K562 (cell line): Measurements from ENCODE around the gene RPP14.

Experiments
- EHMT2 ChIP-seq: fragments of 450-650 bp; IDR thresholded peaks from 2 replicates; pipeline ENCODE4 v1.6.1; 2018; ENCODE audit warnings: antibody characterized with exemption
- EZH2 ChIP-seq: IDR thresholded peaks from 2 replicates; pipeline ENCODE4 v1.6.1; 2012; ENCODE audit warnings: low read depth, mild to moderate bottlenecking, inconsistent platforms, low read length, borderline replicate concordance
- GTF2F1 ChIP-seq: IDR thresholded peaks from 2 replicates; pipeline ENCODE4 v1.6.1; 2011; ENCODE audit warnings: low read depth, low read length, improper control_type of control experiment
- MAFK ChIP-seq: IDR thresholded peaks from 2 replicates; pipeline ENCODE4 v1.6.1; 2011; ENCODE audit warnings: low read length, improper control_type of control experiment
- MEIS2 ChIP-seq: fragments of 450-650 bp; IDR thresholded peaks from 2 replicates; pipeline ENCODE4 v1.6.1; 2014; ENCODE audit warnings: mild to moderate bottlenecking; ENCODE audit not compliant: partially characterized antibody
- PHF20 ChIP-seq: fragments of 450-650 bp; IDR thresholded peaks from 2 replicates; pipeline ENCODE4 v1.6.1; 2018; ENCODE audit not compliant: partially characterized antibody
- POLR2A ChIP-seq: fragments of 450-650 bp; conservative IDR thresholded peaks from 2 replicates; pipeline ENCODE4 v1.6.1; 2016
- POLR3A ChIP-seq: IDR thresholded peaks from 2 replicates; pipeline ENCODE4 v1.6.1; 2011; ENCODE audit warnings: borderline replicate concordance, mild to moderate bottlenecking, moderate library complexity; ENCODE audit not compliant: insufficient read length, insufficient read depth; ENCODE audit errors: extremely low read depth
- SMARCA4 ChIP-seq: fragments of 450-650 bp; IDR thresholded peaks from 2 replicates; pipeline ENCODE4 v1.6.1; 2016
- ZNF354B ChIP-seq: fragments of 250-450 bp; sonication (Bioruptor Pico); IDR thresholded peaks from 2 replicates; pipeline ENCODE4 v1.4.0; 2020
- TF ChIP-seq, protein P1 (sequence below), 3 experiments: IDR thresholded peaks in 2 of 3; conservative IDR thresholded peaks in 1 of 3; 2 replicates each; pipeline ENCODE4 v1.5.1; 2011 to 2012; ENCODE audit warnings: low read length in 3 of 3, mild to moderate bottlenecking in 3 of 3, control low read depth in 2 of 3, improper control_type of control experiment in 1 of 3, inconsistent platforms in 1 of 3, low read depth in 1 of 3, mixed read lengths in 1 of 3, moderate library complexity in 1 of 3; ENCODE audit not compliant: insufficient read depth in 2 of 3

DNA sequence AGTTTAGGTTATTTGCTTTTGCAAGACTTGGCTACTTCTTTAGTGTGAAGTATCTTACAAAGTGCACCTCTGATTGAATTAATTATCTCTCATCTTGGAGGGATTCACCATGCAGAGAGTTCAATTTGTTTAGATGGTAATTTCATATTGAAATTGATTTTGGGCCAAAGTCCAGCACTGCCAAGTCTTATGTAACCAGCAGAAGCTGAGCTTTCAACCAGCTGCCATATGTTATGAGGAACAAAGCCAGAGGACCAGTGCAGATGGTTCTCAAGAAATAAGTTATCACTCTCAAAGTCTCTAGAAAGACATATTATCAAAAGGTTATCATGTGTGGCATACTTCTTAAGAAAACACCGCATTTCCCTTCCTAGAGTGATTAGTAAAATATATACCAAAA lies 39.5 kb upstream of the RPP14 start:
- no peak for TF ChIP-seq ZNF354B (CRISPR knock-in tag)
- no peak for TF ChIP-seq GTF2F1
- TF ChIP-seq, protein P1, sequence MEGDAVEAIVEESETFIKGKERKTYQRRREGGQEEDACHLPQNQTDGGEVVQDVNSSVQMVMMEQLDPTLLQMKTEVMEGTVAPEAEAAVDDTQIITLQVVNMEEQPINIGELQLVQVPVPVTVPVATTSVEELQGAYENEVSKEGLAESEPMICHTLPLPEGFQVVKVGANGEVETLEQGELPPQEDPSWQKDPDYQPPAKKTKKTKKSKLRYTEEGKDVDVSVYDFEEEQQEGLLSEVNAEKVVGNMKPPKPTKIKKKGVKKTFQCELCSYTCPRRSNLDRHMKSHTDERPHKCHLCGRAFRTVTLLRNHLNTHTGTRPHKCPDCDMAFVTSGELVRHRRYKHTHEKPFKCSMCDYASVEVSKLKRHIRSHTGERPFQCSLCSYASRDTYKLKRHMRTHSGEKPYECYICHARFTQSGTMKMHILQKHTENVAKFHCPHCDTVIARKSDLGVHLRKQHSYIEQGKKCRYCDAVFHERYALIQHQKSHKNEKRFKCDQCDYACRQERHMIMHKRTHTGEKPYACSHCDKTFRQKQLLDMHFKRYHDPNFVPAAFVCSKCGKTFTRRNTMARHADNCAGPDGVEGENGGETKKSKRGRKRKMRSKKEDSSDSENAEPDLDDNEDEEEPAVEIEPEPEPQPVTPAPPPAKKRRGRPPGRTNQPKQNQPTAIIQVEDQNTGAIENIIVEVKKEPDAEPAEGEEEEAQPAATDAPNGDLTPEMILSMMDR (IDR thresholded peaks at IDR 0.05 in 2 of 3, conservative IDR thresholded peaks at IDR 0.05 in 1 of 3; ENCODE audit: insufficient read depth in 2 of 3, low read depth in 1 of 3, low read length in 3 of 3), result no peak
- TF ChIP-seq SMARCA4, result no peak
- TF ChIP-seq MEIS2, result no peak
- TF ChIP-seq EZH2, result no peak
- no peak for TF ChIP-seq EHMT2
- no peak for TF ChIP-seq PHF20
- TF ChIP-seq MAFK, result no peak
- no peak for TF ChIP-seq POLR2A
- TF ChIP-seq POLR3A, result no peak
